H1 (cell line): Measurements from ENCODE around the gene MR1. TPM values are rescaled to one million over a fixed set of nuclear protein-coding genes. Genes with fewer than 3 reads are reported as not detected.
A peak's percentile ranks its signal among the peaks of the same experiment; 100 is the strongest.

Source experiments
- CBX5 ChIP-seq: fragments of 300-800, 300-1000 bp; sonication (generic); IDR thresholded peaks from 2 replicates; pipeline ENCODE4 v1.7.1; 2016; ENCODE audit warnings: antibody characterized with exemption, low read length, low read depth
- CBX8 ChIP-seq: fragments of 300-800, 300-1000 bp; sonication (generic); IDR thresholded peaks from 2 replicates; pipeline ENCODE4 v1.7.1; 2016; ENCODE audit warnings: low read depth, low read length, borderline replicate concordance
- CEBPB ChIP-seq: IDR thresholded peaks from 2 replicates; pipeline ENCODE4 v1.6.1; 2012; ENCODE audit warnings: low read depth, low read length
- CTBP2 ChIP-seq: IDR thresholded peaks from 2 replicates; pipeline ENCODE4 v1.7.0; 2011; ENCODE audit warnings: borderline replicate concordance, mild to moderate bottlenecking, moderate library complexity, mixed read lengths, low read length; ENCODE audit not compliant: insufficient read depth, insufficient read length
- GABPA ChIP-seq: IDR thresholded peaks from 2 replicates; pipeline ENCODE4 v1.6.1; 2011; ENCODE audit warnings: mild to moderate bottlenecking, low read length, moderate library complexity, borderline replicate concordance; ENCODE audit not compliant: insufficient read depth
- GTF2F1 ChIP-seq: IDR thresholded peaks from 2 replicates; pipeline ENCODE4 v1.6.1; 2012; ENCODE audit warnings: low read depth, low read length, improper control_type of control experiment, borderline replicate concordance
- JUN ChIP-seq: IDR thresholded peaks from 2 replicates; pipeline ENCODE4 v1.6.1; 2011; ENCODE audit warnings: low read depth, mild to moderate bottlenecking, improper control_type of control experiment, low read length
- JUND ChIP-seq: IDR thresholded peaks from 2 replicates; pipeline ENCODE4 v1.6.1; 2011; ENCODE audit warnings: mild to moderate bottlenecking, improper control_type of control experiment, low read length
- MAFK ChIP-seq: IDR thresholded peaks from 2 replicates; pipeline ENCODE4 v1.6.1; 2012; ENCODE audit warnings: low read depth, mild to moderate bottlenecking, improper control_type of control experiment, low read length
- NANOG ChIP-seq: IDR thresholded peaks from 2 replicates; pipeline ENCODE4 v1.6.1; 2011; ENCODE audit warnings: low read length, low read depth, mild to moderate bottlenecking, inconsistent platforms; ENCODE audit not compliant: insufficient read depth, poor library complexity, severe bottlenecking
- POLR2AphosphoS5 ChIP-seq: IDR thresholded peaks from 2 replicates; pipeline ENCODE4 v1.6.1; 2011; ENCODE audit warnings: low read depth, low read length
- POU5F1 ChIP-seq: IDR thresholded peaks from 2 replicates; pipeline ENCODE4 v1.6.1; 2011; ENCODE audit warnings: low read depth, mild to moderate bottlenecking, low read length, moderate library complexity
- RXRA ChIP-seq: IDR thresholded peaks from 2 replicates; pipeline ENCODE4 v1.6.1; 2011; ENCODE audit warnings: low read depth, mild to moderate bottlenecking, low read length, moderate library complexity; ENCODE audit not compliant: insufficient read depth
- SP4 ChIP-seq: IDR thresholded peaks from 2 replicates; pipeline ENCODE4 v1.6.1; 2012; ENCODE audit warnings: low read length, inconsistent platforms
- SRF ChIP-seq: IDR thresholded peaks from 2 replicates; pipeline ENCODE4 v1.6.1; 2011; ENCODE audit warnings: mild to moderate bottlenecking, low read depth, low read length, moderate library complexity
- TAF1 ChIP-seq: IDR thresholded peaks from 2 replicates; pipeline ENCODE4 v1.6.1; 2011; ENCODE audit warnings: mild to moderate bottlenecking, low read depth, low read length
- TAF7 ChIP-seq: optimal IDR thresholded peaks from 2 replicates; pipeline ENCODE3; 2011; ENCODE audit warnings: low read depth, mild to moderate bottlenecking, inconsistent platforms, low read length, moderate library complexity, borderline replicate concordance
- TEAD4 ChIP-seq: IDR thresholded peaks from 2 replicates; pipeline ENCODE4 v1.6.1; 2012; ENCODE audit warnings: low read depth, low read length, inconsistent platforms, mixed read lengths
- ZNF274 ChIP-seq: IDR thresholded peaks from 2 replicates; pipeline ENCODE4 v1.7.0; 2012; ENCODE audit warnings: low read length, borderline replicate concordance; ENCODE audit errors: extremely low read depth
- polyA plus RNA-seq, 7 experiments: library from polyadenylated mRNA; depleted of rRNA in 3 of 7; stranded (reverse) in 5 of 7; unstranded in 2 of 7; fragments of >200 nt in 5 of 7; fragments of 200-250 nt in 2 of 7; gene quantifications; 1 replicate in 5 of 7; 2 replicates in 1 of 7; 4 replicates in 1 of 7; pipeline versions ENCODE4 v1.2.1 to v1.2.3, GENCODE V29; 2011 to 2013; ENCODE audit warnings: missing spikeins in 2 of 7, mixed read lengths in 2 of 7
- total RNA-seq: library from RNA; stranded (reverse); fragmentation: NEBNext Ultra II Directional; extraction: Animal tissue kit (Norgen Biotek cat#: 25700); gene quantifications from 2 replicates; pipeline ENCODE4 v1.2.1, GENCODE V29; 2021
- TF ChIP-seq, protein P1 (sequence below): IDR thresholded peaks from 2 replicates; pipeline ENCODE4 v1.6.1; 2011; ENCODE audit warnings: low read length, improper control_type of control experiment
- TF ChIP-seq, protein P2 (sequence below): IDR thresholded peaks from 2 replicates; pipeline ENCODE4 v1.6.1; 2012; ENCODE audit warnings: low read length, inconsistent platforms

Gene MR1
- total and polyA plus RNA-seq, 2 of the 8 experiments (the other 6 are each of a cell fraction or from before 2014, with no cell fraction given) = 0.09 TPM; not detected in 1

DNA sequence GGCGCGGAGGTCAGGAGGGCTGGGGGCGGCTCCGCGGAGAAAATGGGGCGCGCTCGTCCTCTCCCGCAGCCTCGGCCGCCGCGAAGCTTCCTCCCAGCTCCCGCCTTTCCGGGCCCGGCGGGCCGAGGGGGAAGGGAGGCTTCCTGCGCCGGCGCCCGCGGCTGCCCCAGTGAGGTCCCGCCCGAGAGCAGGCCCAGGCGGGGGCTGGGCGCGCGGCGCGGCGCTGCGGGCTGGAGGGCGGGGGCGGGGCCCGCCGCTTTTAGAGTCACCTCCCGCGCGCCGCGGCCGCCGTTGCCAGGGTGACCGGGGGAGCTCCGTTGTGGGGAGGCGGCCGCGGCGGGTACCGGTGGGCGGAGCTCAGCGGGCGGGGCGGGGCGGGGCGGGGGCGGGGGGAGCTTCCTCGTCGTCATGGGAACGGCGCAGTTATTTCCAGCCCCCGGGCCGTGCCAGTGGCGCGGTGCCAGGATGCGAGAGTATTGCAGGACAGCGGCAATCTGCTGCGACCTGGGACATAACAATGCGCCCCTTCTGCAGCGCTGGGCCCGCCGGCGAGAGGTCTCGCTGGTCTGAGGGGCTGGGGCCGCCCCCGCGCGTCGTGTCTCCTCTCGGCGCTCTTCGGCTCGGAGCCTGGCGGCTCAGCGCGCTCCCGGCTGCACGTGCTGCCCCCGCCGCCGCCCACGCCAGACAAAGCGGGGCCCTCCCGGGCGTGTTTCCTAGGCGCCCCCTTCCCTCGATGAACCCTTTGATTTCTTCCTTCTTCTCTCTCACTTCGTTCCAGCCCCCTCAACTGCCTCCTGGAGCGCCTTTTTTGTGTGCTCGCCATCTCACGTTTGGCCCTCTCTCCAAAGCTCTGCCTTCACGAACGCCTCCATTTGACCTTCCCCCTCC lies 71.6 kb downstream of the MR1 start (continued):
- TF ChIP-seq TAF1 = peak; percentile 46; the same call in 1 of the 2 replicates
- TF ChIP-seq, protein P1, sequence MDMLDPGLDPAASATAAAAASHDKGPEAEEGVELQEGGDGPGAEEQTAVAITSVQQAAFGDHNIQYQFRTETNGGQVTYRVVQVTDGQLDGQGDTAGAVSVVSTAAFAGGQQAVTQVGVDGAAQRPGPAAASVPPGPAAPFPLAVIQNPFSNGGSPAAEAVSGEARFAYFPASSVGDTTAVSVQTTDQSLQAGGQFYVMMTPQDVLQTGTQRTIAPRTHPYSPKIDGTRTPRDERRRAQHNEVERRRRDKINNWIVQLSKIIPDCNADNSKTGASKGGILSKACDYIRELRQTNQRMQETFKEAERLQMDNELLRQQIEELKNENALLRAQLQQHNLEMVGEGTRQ = no peak
- no peak for TF ChIP-seq RXRA
- TF ChIP-seq POU5F1 = no peak
- peak; percentile 53 for TF ChIP-seq POLR2AphosphoS5
- TF ChIP-seq ZNF274 = no peak
- no peak for TF ChIP-seq CBX5
- no peak for TF ChIP-seq JUN
- no peak for TF ChIP-seq GABPA
- TF ChIP-seq NANOG = no peak
- no peak for TF ChIP-seq CBX8
- TF ChIP-seq TAF7 = no peak
- 0 out of 2 replicates have a peak, but pooled peaks have one; percentile 0 for TF ChIP-seq JUND
- no peak for TF ChIP-seq SRF
- no peak for TF ChIP-seq SP4
- TF ChIP-seq CTBP2 = no peak
- 0 out of 2 replicates have a peak, but pooled peaks have one; percentile 14 for TF ChIP-seq TEAD4
- no peak for TF ChIP-seq GTF2F1
- no peak for TF ChIP-seq MAFK
- no peak for TF ChIP-seq CEBPB
- TF ChIP-seq, protein P2, sequence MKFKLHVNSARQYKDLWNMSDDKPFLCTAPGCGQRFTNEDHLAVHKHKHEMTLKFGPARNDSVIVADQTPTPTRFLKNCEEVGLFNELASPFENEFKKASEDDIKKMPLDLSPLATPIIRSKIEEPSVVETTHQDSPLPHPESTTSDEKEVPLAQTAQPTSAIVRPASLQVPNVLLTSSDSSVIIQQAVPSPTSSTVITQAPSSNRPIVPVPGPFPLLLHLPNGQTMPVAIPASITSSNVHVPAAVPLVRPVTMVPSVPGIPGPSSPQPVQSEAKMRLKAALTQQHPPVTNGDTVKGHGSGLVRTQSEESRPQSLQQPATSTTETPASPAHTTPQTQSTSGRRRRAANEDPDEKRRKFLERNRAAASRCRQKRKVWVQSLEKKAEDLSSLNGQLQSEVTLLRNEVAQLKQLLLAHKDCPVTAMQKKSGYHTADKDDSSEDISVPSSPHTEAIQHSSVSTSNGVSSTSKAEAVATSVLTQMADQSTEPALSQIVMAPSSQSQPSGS = no peak
